ENCODE data around the gene CLDN9.
A peak's percentile ranks its signal among the peaks of the same experiment; 100 is the strongest.

The CLDN9 gene

DNA sequence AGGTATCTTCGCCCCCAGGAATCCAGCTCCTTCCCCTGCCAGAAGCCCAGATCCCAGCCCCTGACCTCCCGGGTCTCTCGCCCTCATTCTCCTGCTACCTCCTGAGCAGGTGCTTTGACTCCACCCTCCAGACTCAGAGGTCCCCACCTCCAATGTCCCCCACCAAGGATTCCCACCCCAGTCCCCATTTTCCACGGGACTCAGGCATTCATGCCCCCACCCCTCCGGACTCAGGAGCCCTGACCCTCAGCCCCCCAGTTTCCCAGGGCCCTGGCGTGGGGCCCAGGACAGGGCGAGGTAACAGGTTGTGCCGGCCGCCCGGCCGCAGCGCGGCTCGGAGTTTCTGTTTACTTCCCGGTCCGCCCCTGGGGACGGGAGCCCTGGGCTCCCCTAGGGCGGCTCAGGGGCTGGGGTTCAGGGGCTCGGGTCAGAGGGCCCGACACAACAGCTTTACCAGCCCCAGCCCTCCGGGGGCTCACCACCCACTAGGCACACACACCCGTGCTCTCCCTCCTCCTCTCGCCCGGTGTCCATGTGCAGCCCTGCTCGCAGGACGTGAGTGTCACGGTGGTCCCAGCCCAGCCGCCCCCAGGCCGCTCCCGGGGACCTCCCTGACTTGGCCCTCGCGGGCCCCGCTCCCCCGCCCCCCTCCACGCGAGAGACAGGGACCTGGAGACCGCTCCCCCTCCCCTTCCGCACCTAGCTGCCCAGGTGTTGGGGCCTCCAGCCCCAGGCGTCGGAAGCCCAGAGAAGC, 23.4 kb downstream of the CLDN9 start:
- H3K4me1 ChIP-seq (ENCODE audit: control insufficient read depth, insufficient read depth, low read length): peaks cover 26% of the 10 kb centered on the region
- H3K9me3 ChIP-seq (ENCODE audit: control insufficient read depth, low read length): no peaks in the 10 kb centered on the region
- H3K36me3 ChIP-seq (ENCODE audit: control insufficient read depth, insufficient read depth, low read length): no peaks in the 10 kb centered on the region
- peak overlapping the region; percentile 91 for H3K9ac ChIP-seq (ENCODE audit: low read length)
- H3K27me3 ChIP-seq (ENCODE audit: control insufficient read depth, insufficient read depth, low read length): peaks cover 47% of the 10 kb centered on the region
- peak overlapping the region; percentile 46 for H3K4me3 ChIP-seq (ENCODE audit: low read length)

- Histone ChIP-seq H3K4me3 (ENCODE audit: low read length) (peak within 1 kb of the TSS; percentile 46), H3K9ac (ENCODE audit: low read length) (peak within 1 kb of the TSS; percentile 91), H3K4me1 (ENCODE audit: control insufficient read depth, insufficient read depth, low read length) (peaks cover 20% of the 10 kb centered on the region), H3K9me3 (ENCODE audit: control insufficient read depth, low read length) (no peaks in the 10 kb centered on the region), H3K27me3 (ENCODE audit: control insufficient read depth, insufficient read depth, low read length) (peaks cover 47% of the 10 kb centered on the region), H3K36me3 (ENCODE audit: control insufficient read depth, insufficient read depth, low read length) (no peaks in the 10 kb centered on the region)
Measured at GRCh38 chr16:3036726-3037315, 24.1 kb downstream of the CLDN9 start, which contains the start of gene BICDL2. TSS of gene BICDL2 (minus strand) at chr16:3036944. CDS start at chr16:3035496, 1,448 bp downstream.

DNA sequence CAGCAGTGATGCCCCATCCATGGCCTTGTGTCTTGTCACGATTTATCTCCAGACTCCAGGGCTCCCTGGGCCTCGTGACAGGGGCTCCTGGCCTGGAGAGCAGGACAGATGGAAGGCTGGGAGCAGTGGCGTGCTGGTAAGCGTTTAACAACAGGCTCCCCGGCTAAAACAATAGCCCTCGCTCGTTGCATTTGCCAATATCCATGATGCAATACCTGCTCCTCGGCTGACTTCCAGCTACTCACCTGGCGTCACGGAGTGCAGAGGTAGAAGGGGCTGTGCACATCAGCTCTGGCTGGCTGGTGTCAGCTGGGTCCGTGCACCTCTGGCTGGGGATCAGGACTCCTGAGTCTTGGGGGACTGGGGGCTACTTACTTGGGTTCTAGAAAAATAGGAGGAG, 25.5 kb downstream of the CLDN9 start:
- Histone ChIP-seq H3K36me3 (ENCODE audit: control insufficient read depth, insufficient read depth, low read length) (no peaks in the 10 kb centered on the region), H3K27me3 (ENCODE audit: control insufficient read depth, insufficient read depth, low read length) (peaks cover 50% of the 10 kb centered on the region), H3K9me3 (ENCODE audit: control insufficient read depth, low read length) (no peaks in the 10 kb centered on the region), H3K4me1 (ENCODE audit: control insufficient read depth, insufficient read depth, low read length) (peaks cover 20% of the 10 kb centered on the region), H3K4me3 (ENCODE audit: low read length) (no peak overlapping the region), H3K9ac (ENCODE audit: low read length) (no peak overlapping the region)

- H3K27me3 ChIP-seq (ENCODE audit: control insufficient read depth, insufficient read depth, low read length): peaks cover 56% of the 10 kb centered on the region
- no peak overlapping the region for H3K4me3 ChIP-seq (ENCODE audit: low read length)
- no peak overlapping the region for H3K9ac ChIP-seq (ENCODE audit: low read length)
- peaks cover 20% of the 10 kb centered on the region for H3K4me1 ChIP-seq (ENCODE audit: control insufficient read depth, insufficient read depth, low read length)
- H3K9me3 ChIP-seq (ENCODE audit: control insufficient read depth, low read length): no peaks in the 10 kb centered on the region
- no peaks in the 10 kb centered on the region for H3K36me3 ChIP-seq (ENCODE audit: control insufficient read depth, insufficient read depth, low read length)
Measured at GRCh38 chr16:3038896-3039295, 26.2 kb downstream of the CLDN9 start.

GRCh38 chr16:3042376-3042775, 29.7 kb downstream of the CLDN9 start:
- no peaks in the 10 kb centered on the region for H3K36me3 ChIP-seq (ENCODE audit: control insufficient read depth, insufficient read depth, low read length)
- H3K4me3 ChIP-seq (ENCODE audit: low read length): no peak overlapping the region
- no peak overlapping the region for H3K9ac ChIP-seq (ENCODE audit: low read length)
- peaks cover 70% of the 10 kb centered on the region for H3K27me3 ChIP-seq (ENCODE audit: control insufficient read depth, insufficient read depth, low read length)
- H3K4me1 ChIP-seq (ENCODE audit: control insufficient read depth, insufficient read depth, low read length): peaks cover 19% of the 10 kb centered on the region
- H3K9me3 ChIP-seq (ENCODE audit: control insufficient read depth, low read length): no peaks in the 10 kb centered on the region

GRCh38 chr16:3044708-3045107, 32.0 kb downstream of the CLDN9 start:
- Histone ChIP-seq H3K36me3 (ENCODE audit: control insufficient read depth, insufficient read depth, low read length) (no peaks in the 10 kb centered on the region), H3K9me3 (ENCODE audit: control insufficient read depth, low read length) (no peaks in the 10 kb centered on the region), H3K9ac (ENCODE audit: low read length) (no peak overlapping the region), H3K4me1 (ENCODE audit: control insufficient read depth, insufficient read depth, low read length) (peaks cover 13% of the 10 kb centered on the region), H3K27me3 (ENCODE audit: control insufficient read depth, insufficient read depth, low read length) (peaks cover 71% of the 10 kb centered on the region), H3K4me3 (ENCODE audit: low read length) (no peak overlapping the region)

GRCh38 chr16:3045758-3046640, 33.3 kb downstream of the CLDN9 start, which contains the start of gene MMP25:
TSS of gene MMP25 (plus strand) at chr16:3046561. CDS start at chr16:3046918, 357 bp downstream.
- H3K36me3 ChIP-seq (ENCODE audit: control insufficient read depth, insufficient read depth, low read length): no peaks in the 10 kb centered on the region
- peaks cover 76% of the 10 kb centered on the region for H3K27me3 ChIP-seq (ENCODE audit: control insufficient read depth, insufficient read depth, low read length)
- H3K4me1 ChIP-seq (ENCODE audit: control insufficient read depth, insufficient read depth, low read length): peaks cover 13% of the 10 kb centered on the region
- no peak within 1 kb of the TSS for H3K4me3 ChIP-seq (ENCODE audit: low read length)
- no peak within 1 kb of the TSS for H3K9ac ChIP-seq (ENCODE audit: low read length)
- no peaks in the 10 kb centered on the region for H3K9me3 ChIP-seq (ENCODE audit: control insufficient read depth, low read length)

DNA sequence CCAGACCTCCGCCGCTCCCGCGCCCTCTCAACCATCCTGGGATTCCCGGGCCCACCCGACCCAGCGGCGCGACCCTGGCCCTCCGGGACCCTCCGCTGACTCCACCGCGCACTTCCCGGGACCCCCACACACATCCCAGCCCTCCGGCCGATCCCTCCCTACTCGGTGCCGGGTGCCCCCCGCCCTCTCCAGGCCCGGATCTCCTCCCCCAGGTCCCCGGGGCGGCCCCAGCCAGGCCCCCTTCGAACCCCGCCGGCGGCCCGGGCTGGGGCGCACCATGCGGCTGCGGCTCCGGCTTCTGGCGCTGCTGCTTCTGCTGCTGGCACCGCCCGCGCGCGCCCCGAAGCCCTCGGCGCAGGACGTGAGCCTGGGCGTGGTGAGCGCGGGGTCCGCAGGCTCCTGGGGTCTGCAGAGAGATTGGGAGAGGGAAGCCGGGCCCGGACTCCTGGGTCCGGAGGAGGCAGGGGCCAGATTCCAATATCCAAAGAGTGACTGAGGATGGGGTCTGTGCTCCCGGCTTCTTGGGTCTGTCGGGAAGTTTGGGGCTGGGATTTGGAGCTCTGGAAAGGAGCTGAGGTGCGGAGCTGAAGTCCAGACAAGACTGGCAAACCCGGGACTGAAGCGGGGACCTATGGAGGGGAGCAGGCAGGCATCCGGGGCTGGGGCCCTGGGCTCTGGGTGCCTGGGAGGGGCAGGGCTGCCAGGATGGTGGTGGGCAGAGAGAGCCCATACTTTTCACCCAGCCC, 34.1 kb downstream of the CLDN9 start:
- Histone ChIP-seq H3K36me3 (ENCODE audit: control insufficient read depth, insufficient read depth, low read length) (no peaks in the 10 kb centered on the region), H3K4me3 (ENCODE audit: low read length) (no peak overlapping the region), H3K27me3 (ENCODE audit: control insufficient read depth, insufficient read depth, low read length) (peaks cover 76% of the 10 kb centered on the region), H3K9me3 (ENCODE audit: control insufficient read depth, low read length) (no peaks in the 10 kb centered on the region), H3K9ac (ENCODE audit: low read length) (no peak overlapping the region), H3K4me1 (ENCODE audit: control insufficient read depth, insufficient read depth, low read length) (peaks cover 13% of the 10 kb centered on the region)

GRCh38 chr16:3047387-3047720, 34.6 kb downstream of the CLDN9 start:
- no peaks in the 10 kb centered on the region for H3K9me3 ChIP-seq (ENCODE audit: control insufficient read depth, low read length)
- peaks cover 13% of the 10 kb centered on the region for H3K4me1 ChIP-seq (ENCODE audit: control insufficient read depth, insufficient read depth, low read length)
- no peaks in the 10 kb centered on the region for H3K36me3 ChIP-seq (ENCODE audit: control insufficient read depth, insufficient read depth, low read length)
- no peak overlapping the region for H3K4me3 ChIP-seq (ENCODE audit: low read length)
- no peak overlapping the region for H3K9ac ChIP-seq (ENCODE audit: low read length)
- peaks cover 76% of the 10 kb centered on the region for H3K27me3 ChIP-seq (ENCODE audit: control insufficient read depth, insufficient read depth, low read length)

GRCh38 chr16:3049921-3050481, 37.3 kb downstream of the CLDN9 start:
- Histone ChIP-seq H3K9me3 (ENCODE audit: control insufficient read depth, low read length) (no peaks in the 10 kb centered on the region), H3K4me1 (ENCODE audit: control insufficient read depth, insufficient read depth, low read length) (peaks cover 13% of the 10 kb centered on the region), H3K9ac (ENCODE audit: low read length) (no peak overlapping the region), H3K4me3 (ENCODE audit: low read length) (no peak overlapping the region), H3K27me3 (ENCODE audit: control insufficient read depth, insufficient read depth, low read length) (peaks cover 56% of the 10 kb centered on the region), H3K36me3 (ENCODE audit: control insufficient read depth, insufficient read depth, low read length) (no peaks in the 10 kb centered on the region)

DNA sequence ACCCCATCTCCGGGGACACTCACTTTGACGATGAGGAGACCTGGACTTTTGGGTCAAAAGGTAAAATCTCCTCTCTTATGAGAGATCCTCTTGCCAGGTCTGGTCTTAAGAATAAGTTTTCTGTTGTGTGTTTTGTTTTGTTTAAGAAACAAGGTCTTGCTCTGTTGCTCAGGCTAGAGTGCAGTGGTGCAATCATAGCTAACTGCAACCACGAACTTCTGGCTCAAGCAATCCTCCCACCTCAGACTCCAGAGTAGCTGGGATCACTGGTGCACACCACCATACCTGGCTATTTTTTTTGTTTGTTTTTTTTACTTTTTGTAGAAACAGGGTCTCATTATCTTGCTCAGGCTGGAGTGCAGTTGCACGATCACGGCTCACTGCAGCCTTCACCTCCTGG, 37.8 kb downstream of the CLDN9 start:
- H3K9ac ChIP-seq (ENCODE audit: low read length): no peak overlapping the region
- H3K4me3 ChIP-seq (ENCODE audit: low read length): no peak overlapping the region
- H3K4me1 ChIP-seq (ENCODE audit: control insufficient read depth, insufficient read depth, low read length): peaks cover 13% of the 10 kb centered on the region
- no peaks in the 10 kb centered on the region for H3K9me3 ChIP-seq (ENCODE audit: control insufficient read depth, low read length)
- H3K27me3 ChIP-seq (ENCODE audit: control insufficient read depth, insufficient read depth, low read length): peaks cover 51% of the 10 kb centered on the region
- no peaks in the 10 kb centered on the region for H3K36me3 ChIP-seq (ENCODE audit: control insufficient read depth, insufficient read depth, low read length)

All from mucosa of stomach (tissue), 1 donor.